GM18517 (cell line): ENCODE results near the gene CD93.

Experiments
- ATAC-seq: cut with Tn5 transposase; IDR thresholded peaks from one replicate; pipeline ENCODE4 v1.9.1; 2021; ENCODE audit warnings: mild to moderate bottlenecking, moderate library complexity; ENCODE audit not compliant: unreplicated experiment

Gene CD93

GRCh38 chr20:23086056-23086566 is at the start of gene CD93:
TSS of gene CD93 (minus strand) at chr20:23086324. CDS start at chr20:23086192, 132 bp downstream.
- ATAC-seq: no peak

- no peak for ATAC-seq
Observed at GRCh38 chr20:23133560-23133998, 47.5 kb upstream of the CD93 start.

GRCh38 chr20:23132930-23133559 is 46.9 kb upstream of the CD93 start:
- ATAC-seq: no peak

- ATAC-seq: no peak
Observed at GRCh38 chr20:23132293-23132929, 46.3 kb upstream of the CD93 start.

- no peak for ATAC-seq
Observed at GRCh38 chr20:23131766-23132165, 45.6 kb upstream of the CD93 start.

- ATAC-seq: no peak
Observed at GRCh38 chr20:23130622-23131140, 44.6 kb upstream of the CD93 start.

GRCh38 chr20:23129891-23130621 is 43.9 kb upstream of the CD93 start:
- no peak for ATAC-seq

- no peak for ATAC-seq
Observed at GRCh38 chr20:23129266-23129665, 43.1 kb upstream of the CD93 start.

GRCh38 chr20:23128461-23129125 is 42.5 kb upstream of the CD93 start:
- no peak for ATAC-seq

- no peak for ATAC-seq
Observed at GRCh38 chr20:23127506-23128279, 41.6 kb upstream of the CD93 start.

GRCh38 chr20:23126281-23127061 is 40.3 kb upstream of the CD93 start:
- ATAC-seq: no peak

GRCh38 chr20:23125625-23126191 is 39.6 kb upstream of the CD93 start:
- no peak for ATAC-seq

- ATAC-seq: no peak
Observed at GRCh38 chr20:23125159-23125558, 39.0 kb upstream of the CD93 start.

- no peak for ATAC-seq
Observed at GRCh38 chr20:23123886-23124285, 37.8 kb upstream of the CD93 start.

- no peak for ATAC-seq
Observed at GRCh38 chr20:23122796-23123655, 36.9 kb upstream of the CD93 start.

GRCh38 chr20:23122321-23122720 is 36.2 kb upstream of the CD93 start:
- no peak for ATAC-seq

- no peak for ATAC-seq
Observed at GRCh38 chr20:23121751-23122320, 35.7 kb upstream of the CD93 start.
